Colonic mucosa (tissue), 4 donors: ENCODE measurements around the gene LMBRD1. TPM values are rescaled to one million over a fixed set of nuclear protein-coding genes. Genes with fewer than 3 reads are reported as not detected.

Experiments used
- DNase-seq: peaks from one replicate; pipeline ENCODE4 v3.0.0-alpha.2; 2020
- H3K27ac ChIP-seq: fragments of 200-600 bp; one replicate; pipeline ENCODE4 v1.8.0; 2021
- H3K27me3 ChIP-seq: fragments of 200-600 bp; one replicate; pipeline ENCODE4 v1.8.0; 2021
- H3K36me3 ChIP-seq: fragments of 200-600 bp; one replicate; pipeline ENCODE4 v1.8.0; 2021
- H3K4me1 ChIP-seq: fragments of 200-600 bp; one replicate; pipeline ENCODE4 v1.8.0; 2021; ENCODE audit warnings: mild to moderate bottlenecking
- H3K4me3 ChIP-seq: fragments of 200-600 bp; one replicate; pipeline ENCODE4 v1.8.0; 2021
- H3K9ac ChIP-seq, 2 donors: one replicate each; pipeline ENCODE4 v1.7.0; 2013; ENCODE audit warnings: control low read depth in 2 of 2, low read depth in 2 of 2, low read length in 2 of 2
- H3K9me3 ChIP-seq: fragments of 200-600 bp; one replicate; pipeline ENCODE4 v1.8.0; 2021
- CTCF ChIP-seq: fragments of 200-600 bp; IDR thresholded peaks from one replicate; pipeline ENCODE4 v1.8.0; 2022; ENCODE audit warnings: antibody characterized with exemption, mild to moderate bottlenecking
- intact Hi-C: fragments of 100-400 bp; cut with DNase I; formaldehyde crosslinking; loops from one replicate; pipeline ENCODE4 v1.14.1; 2022
- total RNA-seq, 2 donors: library from RNA; stranded (reverse); fragmentation: NEBNext Ultra II Directional in 1 of 2; extraction: Animal tissue kit (Norgen Biotek cat#: 25700) in 1 of 2; gene quantifications; one replicate each; pipeline ENCODE4 v1.2.1, GENCODE V29; 2021
- donor health status: healthy.
- donor health status: DM: no; HTN: no; CAD: no.
- donor health status: DM: no; HTN: no; CAD: no.

The LMBRD1 gene
- total RNA-seq, 2 donors from 2014 or later = 34.2 to 74.1 TPM

DNA sequence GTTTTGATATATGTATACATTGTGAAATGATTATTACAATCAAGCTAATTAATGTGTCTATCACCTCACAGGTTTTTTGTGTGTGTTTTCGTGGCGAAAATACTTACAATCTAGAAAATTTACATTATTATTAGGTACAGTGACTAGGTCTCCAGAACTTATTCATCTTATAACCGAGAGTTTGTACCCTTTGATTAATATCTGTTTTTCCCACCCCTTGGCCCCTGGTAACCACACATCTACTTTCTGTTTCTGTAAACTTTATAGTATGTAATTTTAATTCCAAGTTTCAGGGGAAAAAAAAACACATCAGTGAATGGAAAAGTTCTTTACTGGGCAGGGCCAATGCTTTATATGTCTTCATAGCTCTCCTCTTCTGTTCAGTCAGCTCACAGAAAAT is 131.4 kb downstream of the LMBRD1 start:
- Histone ChIP-seq H3K4me3 (no peak overlapping the region), H3K27me3 (no peaks in the 10 kb centered on the region), H3K36me3 (no peaks in the 10 kb centered on the region), H3K9ac (no peak overlapping the region), H3K9me3 (no peaks in the 10 kb centered on the region), H3K4me1 (no peaks in the 10 kb centered on the region), H3K27ac (no peak overlapping the region)
- no peak for DNase-seq
- intact Hi-C loops = no loop called here
- no peak for TF ChIP-seq CTCF

GRCh38 chr6:69664551-69664950 is 132.3 kb downstream of the LMBRD1 start:
- Histone ChIP-seq H3K9me3 (no peaks in the 10 kb centered on the region), H3K27me3 (no peaks in the 10 kb centered on the region), H3K4me1 (no peaks in the 10 kb centered on the region), H3K36me3 (no peaks in the 10 kb centered on the region), H3K4me3 (no peak overlapping the region), H3K27ac (no peak overlapping the region), H3K9ac (no peak overlapping the region)
- no peak for DNase-seq
- TF ChIP-seq CTCF = no peak
- intact Hi-C loops = no loop called here

DNA sequence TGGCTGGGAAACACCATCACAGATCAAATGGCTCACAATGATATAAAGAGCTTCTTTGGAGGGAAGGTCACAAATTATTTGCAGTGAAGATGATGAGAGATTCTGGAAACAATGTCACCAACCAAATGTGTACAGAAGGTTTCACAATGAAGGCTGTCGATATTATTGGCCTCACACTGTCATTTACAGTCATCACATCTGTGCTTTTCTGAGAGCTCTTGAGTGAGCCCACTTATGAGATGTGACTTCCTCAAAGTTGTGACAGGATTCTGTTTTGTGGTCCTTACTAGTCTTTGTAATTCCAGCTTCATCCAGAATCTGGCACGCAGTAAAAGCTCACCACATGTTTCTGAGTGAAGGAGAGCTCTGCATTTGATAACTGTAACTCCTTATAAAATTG is 133.6 kb downstream of the LMBRD1 start:
- no peak overlapping the region for H3K4me3 ChIP-seq
- no peak for TF ChIP-seq CTCF
- H3K27ac ChIP-seq = no peak overlapping the region
- H3K27me3 ChIP-seq = no peaks in the 10 kb centered on the region
- no peaks in the 10 kb centered on the region for H3K36me3 ChIP-seq
- H3K4me1 ChIP-seq = no peaks in the 10 kb centered on the region
- no peak for DNase-seq
- no peaks in the 10 kb centered on the region for H3K9me3 ChIP-seq
- intact Hi-C loops = no loop called here
- no peak overlapping the region for H3K9ac ChIP-seq

GRCh38 chr6:69650703-69651102 is 146.1 kb downstream of the LMBRD1 start:
- Histone ChIP-seq H3K9ac (no peak overlapping the region), H3K4me3 (no peak overlapping the region), H3K27me3 (no peaks in the 10 kb centered on the region), H3K9me3 (no peaks in the 10 kb centered on the region), H3K4me1 (no peaks in the 10 kb centered on the region), H3K27ac (no peak overlapping the region), H3K36me3 (no peaks in the 10 kb centered on the region)
- no peak for DNase-seq
- intact Hi-C loops = no loop called here
- TF ChIP-seq CTCF = no peak

- H3K36me3 ChIP-seq = no peaks in the 10 kb centered on the region
- H3K4me3 ChIP-seq = no peak overlapping the region
- no peak for TF ChIP-seq CTCF
- H3K9me3 ChIP-seq = no peaks in the 10 kb centered on the region
- H3K27me3 ChIP-seq = no peaks in the 10 kb centered on the region
- intact Hi-C loops = no loop called here
- no peak for DNase-seq
- H3K9ac ChIP-seq = no peak overlapping the region
- no peaks in the 10 kb centered on the region for H3K4me1 ChIP-seq
- H3K27ac ChIP-seq = no peak overlapping the region
Measured at GRCh38 chr6:69647726-69648125, 149.1 kb downstream of the LMBRD1 start.

- Histone ChIP-seq H3K4me3 (no peak overlapping the region), H3K9ac (no peak overlapping the region), H3K36me3 (no peaks in the 10 kb centered on the region), H3K4me1 (no peaks in the 10 kb centered on the region), H3K9me3 (no peaks in the 10 kb centered on the region), H3K27ac (no peak overlapping the region), H3K27me3 (no peaks in the 10 kb centered on the region)
- intact Hi-C loops = no loop called here
- no peak for DNase-seq
- no peak for TF ChIP-seq CTCF
Measured at GRCh38 chr6:69643688-69644087, 153.1 kb downstream of the LMBRD1 start.
